Muscle of leg (tissue), 11 donors: ENCODE results near the gene YPEL5. TPM values are rescaled to one million over a fixed set of nuclear protein-coding genes. Genes with fewer than 3 reads are reported as not detected.
"Not testable (repeated sequence)": the region's sequence is repeated elsewhere in the genome, so short reads cannot be mapped to it uniquely, and the experiment has no call there.

Experiments used
- DNase-seq: peaks from one replicate; pipeline ENCODE4 v3.0.0; 2013
- H3K27ac ChIP-seq: one replicate; pipeline ENCODE4 v1.5.1; 2013; ENCODE audit warnings: mild to moderate bottlenecking, low read length, control low read depth
- H3K27me3 ChIP-seq: one replicate; pipeline ENCODE4 v1.6.1; 2013; ENCODE audit warnings: low read length; ENCODE audit not compliant: control insufficient read depth, insufficient read depth
- H3K36me3 ChIP-seq: one replicate; pipeline ENCODE4 v1.6.1; 2013; ENCODE audit warnings: low read length; ENCODE audit not compliant: control insufficient read depth, insufficient read depth
- H3K4me1 ChIP-seq: one replicate; pipeline ENCODE4 v1.6.1; 2013; ENCODE audit warnings: low read length; ENCODE audit not compliant: control insufficient read depth, insufficient read depth
- H3K4me3 ChIP-seq: one replicate; pipeline ENCODE4 v1.5.1; 2013; ENCODE audit warnings: low read length, control low read depth
- H3K9me3 ChIP-seq: replicated peaks from 2 replicates; pipeline ENCODE4 v1.6.1; 2013; ENCODE audit warnings: low read depth, low read length; ENCODE audit not compliant: control insufficient read depth
- WGBS: methylation state at CpG from one replicate; pipeline ENCODE4 v1.1.5; 2013; ENCODE audit warnings: missing lambda C conversion rate; ENCODE audit not compliant: insufficient coverage; 5-methylcytosine and 5-hydroxymethylcytosine counted together
- polyA plus RNA-seq, 8 donors: library from polyadenylated mRNA; unstranded; fragments of 120-200 nt; gene quantifications; one replicate each; pipeline versions ENCODE4 v1.2.1 to v1.2.3, GENCODE V29; 2013; ENCODE audit warnings: inconsistent platforms in 1 of 8, low replicate concordance in 1 of 8; ENCODE audit not compliant: insufficient read length in 8 of 8, insufficient read depth in 1 of 8
- total RNA-seq: library from RNA; stranded (reverse); fragments of 120-200 nt; gene quantifications from one replicate; pipeline ENCODE4 v1.2.4, GENCODE V29; 2013

The YPEL5 gene
- total and polyA plus RNA-seq, 9 donors, result 33.4 to 53.2 (median 45.6) TPM

GRCh38 chr2:30134582-30134981, 12.2 kb upstream of the YPEL5 start:
- H3K4me1 ChIP-seq, result no peaks in the 10 kb centered on the region
- H3K27me3 ChIP-seq, result peaks cover 4% of the 10 kb centered on the region
- no peaks in the 10 kb centered on the region for H3K36me3 ChIP-seq
- WGBS, result no CpG with 5 or more reads among the region's 5 CpGs
- DNase-seq, result no peak
- H3K27ac ChIP-seq, result no peak overlapping the region
- H3K9me3 ChIP-seq, result no peaks in the 10 kb centered on the region
- H3K4me3 ChIP-seq, result no peak overlapping the region

- 94% methylated on average over 2 of the region's 3 CpGs for WGBS
- no peak for DNase-seq
- no peak overlapping the region for H3K4me3 ChIP-seq
- H3K9me3 ChIP-seq, result no peaks in the 10 kb centered on the region
- H3K27me3 ChIP-seq, result peaks cover 2% of the 10 kb centered on the region
- H3K36me3 ChIP-seq, result no peaks in the 10 kb centered on the region
- no peaks in the 10 kb centered on the region for H3K4me1 ChIP-seq
- H3K27ac ChIP-seq, result no peak overlapping the region
Observed at GRCh38 chr2:30135541-30135940, 11.3 kb upstream of the YPEL5 start.

GRCh38 chr2:30136764-30137444, 9.9 kb upstream of the YPEL5 start:
- H3K4me3 ChIP-seq, result no peak overlapping the region
- H3K9me3 ChIP-seq, result no peaks in the 10 kb centered on the region
- H3K4me1 ChIP-seq, result no peaks in the 10 kb centered on the region
- DNase-seq, result no peak
- no peaks in the 10 kb centered on the region for H3K36me3 ChIP-seq
- peaks cover 2% of the 10 kb centered on the region for H3K27me3 ChIP-seq
- WGBS, result 70% methylated on average over 2 of the region's 10 CpGs
- no peak overlapping the region for H3K27ac ChIP-seq

GRCh38 chr2:30139131-30139870, 7.5 kb upstream of the YPEL5 start:
- H3K36me3 ChIP-seq, result no peaks in the 10 kb centered on the region
- no peak overlapping the region for H3K27ac ChIP-seq
- H3K9me3 ChIP-seq, result no peaks in the 10 kb centered on the region
- 50% methylated on average over 2 of the region's 6 CpGs for WGBS
- H3K27me3 ChIP-seq, result peaks cover 2% of the 10 kb centered on the region
- H3K4me1 ChIP-seq, result no peaks in the 10 kb centered on the region
- H3K4me3 ChIP-seq, result no peak overlapping the region
- DNase-seq, result no peak

GRCh38 chr2:30141136-30141535, 5.7 kb upstream of the YPEL5 start:
- Histone ChIP-seq H3K27ac (no peak overlapping the region), H3K27me3 (peaks cover 2% of the 10 kb centered on the region), H3K36me3 (no peaks in the 10 kb centered on the region), H3K9me3 (no peaks in the 10 kb centered on the region), H3K4me3 (no peak overlapping the region), H3K4me1 (peaks cover 1% of the 10 kb centered on the region)
- no peak for DNase-seq

- WGBS, result no CpG with 5 or more reads among the region's 1 CpG
Observed at GRCh38 chr2:30144260-30144659, 2.5 kb upstream of the YPEL5 start.

GRCh38 chr2:30144951-30145350, 1.9 kb upstream of the YPEL5 start:
- not testable (repeated sequence) for H3K36me3 ChIP-seq, DNase-seq, H3K27ac ChIP-seq, H3K27me3 ChIP-seq, H3K4me1 ChIP-seq, H3K9me3 ChIP-seq, H3K4me3 ChIP-seq
- no CpG with 5 or more reads among the region's 3 CpGs for WGBS

More at GRCh38 chr2:30144260-30144659, 2.5 kb upstream of the YPEL5 start:
- H3K9me3 ChIP-seq, result no peaks in the 10 kb centered on the region
- H3K27ac ChIP-seq, result no peak overlapping the region
- H3K4me1 ChIP-seq, result peaks cover 6% of the 10 kb centered on the region
- DNase-seq, result no peak
- no peaks in the 10 kb centered on the region for H3K27me3 ChIP-seq
- H3K36me3 ChIP-seq, result peaks cover 3% of the 10 kb centered on the region
- H3K4me3 ChIP-seq, result no peak overlapping the region

GRCh38 chr2:30145826-30146336, 926 bp upstream of the YPEL5 start:
- Histone ChIP-seq H3K9me3 (no peaks in the 10 kb centered on the region), H3K27me3 (no peaks in the 10 kb centered on the region), H3K4me3 (peak overlapping the region; percentile 53), H3K36me3 (peaks cover 3% of the 10 kb centered on the region), H3K27ac (peak overlapping the region; percentile 90), H3K4me1 (peaks cover 10% of the 10 kb centered on the region)
- DNase-seq, result no peak
- 0% methylated on average over 2 of the region's 8 CpGs for WGBS

- H3K27ac ChIP-seq, result peak overlapping the region; percentile 94
- H3K9me3 ChIP-seq, result no peaks in the 10 kb centered on the region
- no peak for DNase-seq
- under 1% methylated on average over 79 of the region's 79 CpGs for WGBS
- H3K36me3 ChIP-seq, result peaks cover 8% of the 10 kb centered on the region
- no peaks in the 10 kb centered on the region for H3K27me3 ChIP-seq
- H3K4me1 ChIP-seq, result peaks cover 11% of the 10 kb centered on the region
- peak overlapping the region; percentile 81 for H3K4me3 ChIP-seq
Observed at GRCh38 chr2:30147196-30147714, 448 bp downstream of the YPEL5 start.
